ENCODE measurements around the gene SIT1.

The SIT1 gene

GRCh38 chr9:35691757-35692301, 41.1 kb upstream of the SIT1 start:
- no peak for DNase-seq (ENCODE audit: low read depth)
- no peak overlapping the region for H3K4me3 ChIP-seq (replicated peaks; ENCODE audit: low read depth, low read length)
- TF ChIP-seq CTCF (IDR thresholded peaks at IDR 0.05; ENCODE audit: low read length, missing control alignments) = no peak

DNA sequence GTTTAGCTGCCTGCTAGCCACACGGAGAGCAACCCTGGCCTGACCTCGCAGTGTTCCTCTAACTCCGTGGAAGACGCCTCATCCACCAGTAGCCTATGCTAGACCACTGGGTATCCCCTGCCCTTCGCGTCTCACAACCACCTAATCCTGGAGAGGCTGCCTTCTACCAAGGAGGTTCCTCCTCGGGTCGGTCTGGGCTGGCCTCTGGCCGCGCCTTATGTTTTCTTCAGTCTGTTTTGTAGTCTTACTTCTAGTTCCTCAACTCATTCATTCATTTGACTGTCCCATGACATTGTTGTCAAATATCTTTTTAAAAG, 40.6 kb upstream of the SIT1 start:
- DNase-seq (ENCODE audit: low read depth) = no peak
- H3K4me3 ChIP-seq (replicated peaks; ENCODE audit: low read depth, low read length) = peak overlapping the region; percentile 87
- no peak for TF ChIP-seq CTCF (IDR thresholded peaks at IDR 0.05; ENCODE audit: low read length, missing control alignments)

DNA sequence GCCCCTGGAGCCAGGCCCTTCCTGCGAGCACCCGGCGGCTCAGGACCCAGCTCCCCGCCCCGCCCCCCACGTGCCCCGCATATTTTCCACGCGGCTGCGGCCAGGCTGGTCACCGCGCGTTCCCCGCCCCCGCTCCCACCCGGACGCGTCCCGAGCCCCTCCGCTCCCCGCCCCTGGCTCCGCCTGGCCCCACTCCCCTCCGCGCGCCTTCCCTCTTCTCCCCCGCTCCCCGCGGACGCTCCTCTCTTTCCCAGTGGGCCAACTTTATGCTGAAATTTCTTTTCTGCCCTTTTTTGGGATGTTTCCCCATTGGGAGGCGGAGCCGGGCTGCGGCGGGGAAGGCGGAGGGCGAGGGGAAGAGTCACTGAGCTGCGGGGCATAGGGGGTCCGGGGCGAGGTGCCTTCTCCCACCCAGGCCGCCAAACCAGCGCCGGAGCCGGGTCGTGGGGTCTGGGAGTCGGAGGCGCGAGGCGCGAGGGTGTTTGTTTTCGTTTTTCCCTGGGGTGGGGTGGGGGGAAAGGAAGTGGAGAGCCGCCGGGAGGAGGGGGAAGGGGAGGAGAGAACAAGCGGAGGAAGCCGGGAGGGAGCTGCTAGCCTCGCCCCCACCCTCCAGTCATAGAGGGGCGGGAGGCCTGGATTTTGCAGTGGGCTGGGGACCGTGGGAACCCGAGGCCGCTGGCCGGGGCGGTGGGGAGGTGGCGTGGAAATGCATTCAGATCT, 40.0 kb upstream of the SIT1 start:
- DNase-seq (ENCODE audit: low read depth) = peak; percentile 81
- TF ChIP-seq CTCF (IDR thresholded peaks at IDR 0.05; ENCODE audit: low read length, missing control alignments) = no peak
- H3K4me3 ChIP-seq (replicated peaks; ENCODE audit: low read depth, low read length) = peak overlapping the region; percentile 87

- H3K4me3 ChIP-seq (replicated peaks; ENCODE audit: low read depth, low read length) = peak overlapping the region; percentile 87
- no peak for DNase-seq (ENCODE audit: low read depth)
- TF ChIP-seq CTCF (IDR thresholded peaks at IDR 0.05; ENCODE audit: low read length, missing control alignments) = no peak
These were observed 39.5 kb upstream of the SIT1 start for GRCh38 chr9:35690294-35690613.

GRCh38 chr9:35689542-35690293, 39.0 kb upstream of the SIT1 start, which contains the start of gene TPM2:
TPM2 (minus strand) TSS chr9:35689925; CDS start chr9:35689817, 108 bp downstream.
- no peak for TF ChIP-seq CTCF (IDR thresholded peaks at IDR 0.05; ENCODE audit: low read length, missing control alignments)
- peak within 1 kb of the TSS; percentile 87 for H3K4me3 ChIP-seq (replicated peaks; ENCODE audit: low read depth, low read length)
- peak; percentile 88 for DNase-seq (ENCODE audit: low read depth)

DNA sequence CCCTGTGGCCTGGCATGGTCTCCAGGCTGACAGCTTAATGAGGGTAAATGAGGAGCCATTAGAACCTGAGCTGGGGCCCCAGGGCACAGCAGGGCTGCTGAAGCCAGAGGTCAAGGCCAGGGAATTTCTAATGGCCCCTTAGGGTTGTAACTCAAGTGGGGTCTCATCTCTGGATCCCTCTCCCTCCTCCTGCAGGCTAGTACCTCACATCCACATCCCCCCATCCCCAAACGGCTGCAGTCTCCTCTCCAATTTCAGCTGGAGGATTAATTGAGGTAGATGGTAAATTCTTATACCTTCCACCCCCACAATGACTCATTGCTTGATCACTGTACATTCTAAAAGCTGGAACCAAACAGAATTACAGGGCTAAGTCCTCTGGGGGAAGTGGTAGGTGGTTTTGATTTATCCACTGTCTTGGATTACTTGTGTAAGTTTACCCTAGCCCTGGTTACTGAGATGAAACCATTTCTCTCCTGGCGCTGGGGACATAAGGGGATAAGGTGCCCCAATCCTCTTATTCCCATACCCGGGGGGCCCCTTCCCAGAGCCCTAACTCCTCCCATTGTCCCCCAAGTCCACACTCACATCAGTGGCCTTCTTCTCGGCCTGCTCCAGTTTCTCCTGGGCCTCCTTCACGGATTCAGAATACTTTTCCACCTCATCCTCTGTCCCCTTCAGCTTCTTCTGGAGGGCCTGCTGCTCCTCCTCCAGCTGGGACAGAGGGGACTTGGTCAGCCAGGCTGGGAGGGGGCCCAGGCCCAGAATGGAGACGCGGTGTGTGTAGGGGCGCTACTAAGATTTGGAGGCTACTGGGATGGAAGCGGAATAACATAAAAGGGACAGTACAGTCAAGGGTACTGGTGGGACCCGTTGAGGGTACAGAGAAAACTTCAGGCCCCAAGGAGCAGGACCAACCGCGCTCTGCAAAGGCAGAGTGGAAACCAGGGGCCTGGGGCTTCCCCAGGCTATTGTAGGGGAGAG, 38.1 kb upstream of the SIT1 start:
- TF ChIP-seq CTCF (IDR thresholded peaks at IDR 0.05; ENCODE audit: low read length, missing control alignments) = no peak
- peak; percentile 76 for DNase-seq (ENCODE audit: low read depth)
- peak overlapping the region; percentile 87 for H3K4me3 ChIP-seq (replicated peaks; ENCODE audit: low read depth, low read length)
